Stomach (tissue), 9 donors: ENCODE data around the gene DLEC1. TPM values are rescaled to one million over a fixed set of nuclear protein-coding genes. Genes with fewer than 3 reads are reported as not detected.

Source experiments
- DNase-seq, 2 donors: peaks; one replicate each; pipeline versions ENCODE4 v3.0.0 to v3.0.0-alpha.2; 2013 to 2019
- H3K27ac ChIP-seq, 5 donors: fragments of 200-600 bp in 4 of 5; sonication (generic) in 4 of 5; one replicate each; pipeline ENCODE4 v1.5.1; 2013 to 2019; ENCODE audit warnings: mild to moderate bottlenecking in 1 of 5, moderate library complexity in 1 of 5
- H3K27me3 ChIP-seq, 3 donors: fragments of 200-600 bp; sonication (generic); one replicate each; pipeline ENCODE4 v1.5.1; 2017 to 2019; ENCODE audit warnings: mixed run types in 1 of 3
- H3K36me3 ChIP-seq, 4 donors: fragments of 200-600 bp; sonication (generic); 1 replicate in 3 of 4; 2 replicates in 1 of 4; pipeline ENCODE4 v1.5.1; 2016 to 2019
- H3K4me1 ChIP-seq, 4 donors: fragments of 200-600 bp; sonication (generic); one replicate each; pipeline ENCODE4 v1.5.1; 2016 to 2019
- H3K4me3 ChIP-seq, 4 donors: fragments of 200-600 bp; sonication (generic) in 3 of 4; one replicate each; pipeline ENCODE4 v1.5.1; 2016 to 2019; ENCODE audit warnings: mild to moderate bottlenecking in 1 of 4
- H3K9me3 ChIP-seq, 4 donors: fragments of 200-600 bp; sonication (generic); one replicate each; pipeline ENCODE4 v1.5.1; 2016 to 2019
- CTCF ChIP-seq, 7 experiments: fragments of 450-650 bp in 4 of 7; fragments of 200-600 bp in 3 of 7; sonication (generic) in 3 of 7; IDR thresholded peaks; one replicate each; pipeline ENCODE4 v1.5.1; 2016 to 2019; ENCODE audit warnings: antibody characterized with exemption in 7 of 7, control low read depth in 2 of 7, mild to moderate bottlenecking in 1 of 7
- EP300 ChIP-seq: sonication (generic); formaldehyde crosslinking; IDR thresholded peaks from one replicate; pipeline ENCODE4 v1.6.1; 2017; ENCODE audit warnings: antibody characterized with exemption
- POLR2A ChIP-seq, 4 donors: fragments of 450-650 bp; IDR thresholded peaks; one replicate each; pipeline ENCODE4 v1.6.1; 2016; ENCODE audit warnings: antibody characterized with exemption in 4 of 4, control low read depth in 2 of 4, mild to moderate bottlenecking in 1 of 4, moderate library complexity in 1 of 4
- POLR2AphosphoS5 ChIP-seq, 3 donors: sonication (generic); formaldehyde crosslinking; IDR thresholded peaks; one replicate each; pipeline ENCODE4 v1.6.1; 2016; ENCODE audit warnings: antibody characterized with exemption in 3 of 3
- WGBS, 5 donors: extraction: QIAGEN DNeasy Blood & Tissue Kit in 3 of 5; methylation state at CpG; one replicate each; pipeline versions ENCODE4 v1.1.5 to v1.1.7; 2013 to 2018; 5-methylcytosine and 5-hydroxymethylcytosine counted together
- intact Hi-C: fragments of 100-400 bp; cut with DNase I; formaldehyde crosslinking; loops from one replicate; pipeline ENCODE4 v1.15.1; 2023; ENCODE audit warnings: low total_unique reads
- polyA plus RNA-seq, 3 donors: library from polyadenylated mRNA; stranded (reverse); fragments of 200-250 nt; gene quantifications; one replicate each; pipeline ENCODE4 v1.2.3, GENCODE V29; 2013
- total RNA-seq, 5 donors: library from RNA; depleted of rRNA; stranded (reverse); fragments of >200 nt; gene quantifications; one replicate each; pipeline versions ENCODE4 v1.1.0 to v1.2.3, GENCODE V29; 2014 to 2016
- donor health status: healthy with polysubstance abuse.
- donor health status: Bipolar disorder and iron deficiency.
- donor health status: healthy.

Gene DLEC1
- total and polyA plus RNA-seq, 8 donors: 0.12 to 1.5 (median 0.31) TPM; not detected in 3

- peak; percentile 75 to 95 (median 88) for TF ChIP-seq POLR2AphosphoS5 (IDR thresholded peaks at IDR 0.05)
- TF ChIP-seq POLR2A (IDR thresholded peaks at IDR 0.05): peak in 2 of 4 donors; percentile 27 to 77
- no peak for TF ChIP-seq CTCF (IDR thresholded peaks at IDR 0.05)
- no peak for TF ChIP-seq EP300
- intact Hi-C loops: no loop called here
- Histone ChIP-seq H3K27me3 (no peaks in the 10 kb centered on the region), H3K9me3 (no peaks in the 10 kb centered on the region), H3K27ac (peak within 1 kb of the TSS; percentile 91 to 99 (median 92)), H3K36me3 (peaks cover 20 to 48% (median 43%) of the 10 kb centered on the region in 4 donors), H3K4me1 (peaks cover 51 to 75% (median 67%) of the 10 kb centered on the region in 4 donors), H3K4me3 (peak within 1 kb of the TSS; percentile 77 to 99 (median 95))
- DNase-seq: peak; percentile 100
- WGBS, 5 donors: 0% methylated on average over 16 to 66 of the region's 66 CpGs
These were observed 98.0 kb downstream of the DLEC1 start, which contains the start of gene ACAA1 for GRCh38 chr3:38136777-38137614. Gene ACAA1 (minus strand): TSS chr3:38137127. CDS start chr3:38137035, 92 bp downstream.

GRCh38 chr3:38137615-38138348 lies 98.8 kb downstream of the DLEC1 start:
- no peaks in the 10 kb centered on the region for H3K27me3 ChIP-seq
- WGBS, 5 donors: 15 to 22% (median 17%) methylated on average over 20 to 22 of the region's 22 CpGs
- no peaks in the 10 kb centered on the region for H3K9me3 ChIP-seq
- peaks cover 20 to 47% (median 42%) of the 10 kb centered on the region in 4 donors for H3K36me3 ChIP-seq
- peak overlapping the region; percentile 77 to 99 (median 95) for H3K4me3 ChIP-seq
- TF ChIP-seq EP300 (no peak), POLR2A (IDR thresholded peaks at IDR 0.05) (peak in 1 of 4 donors; percentile 3)
- intact Hi-C loops: no loop called here
- H3K4me1 ChIP-seq: peaks cover 45 to 67% (median 61%) of the 10 kb centered on the region in 4 donors
- no peak for DNase-seq
- peak overlapping the region; percentile 90 to 99 (median 92) for H3K27ac ChIP-seq

GRCh38 chr3:38138349-38139190 lies 99.6 kb downstream of the DLEC1 start, which contains the start of gene MYD88:
Gene MYD88 (plus strand): TSS chr3:38138661. CDS start chr3:38138701, 40 bp downstream.
- peak; percentile 87 to 91 for DNase-seq
- TF ChIP-seq CTCF (IDR thresholded peaks at IDR 0.05): peak in 1 of 7 experiments; percentile 5
- no peak for TF ChIP-seq POLR2A (IDR thresholded peaks at IDR 0.05)
- no peak for TF ChIP-seq EP300
- peak in 2 of 3 donors; percentile 66 to 77 for TF ChIP-seq POLR2AphosphoS5 (IDR thresholded peaks at IDR 0.05)
- Histone ChIP-seq H3K27me3 (no peaks in the 10 kb centered on the region), H3K4me3 (peak within 1 kb of the TSS; percentile 77 to 99 (median 95)), H3K36me3 (peaks cover 18 to 39% (median 34%) of the 10 kb centered on the region in 4 donors), H3K9me3 (no peaks in the 10 kb centered on the region), H3K27ac (peak within 1 kb of the TSS; percentile 90 to 99 (median 92)), H3K4me1 (peaks cover 38 to 60% (median 53%) of the 10 kb centered on the region in 4 donors)
- WGBS, 5 donors: 1 to 2% (median 1%) methylated on average over 42 to 65 of the region's 65 CpGs
- intact Hi-C loops: no loop called here

GRCh38 chr3:38139191-38139590 lies 100.2 kb downstream of the DLEC1 start:
- Histone ChIP-seq H3K27ac (peak overlapping the region; percentile 90 to 99 (median 92)), H3K36me3 (peaks cover 15 to 33% (median 28%) of the 10 kb centered on the region in 4 donors), H3K9me3 (no peaks in the 10 kb centered on the region), H3K4me1 (peaks cover 31 to 54% (median 47%) of the 10 kb centered on the region in 4 donors), H3K4me3 (peak overlapping the region; percentile 77 to 99 (median 95)), H3K27me3 (no peaks in the 10 kb centered on the region)
- no peak for TF ChIP-seq POLR2AphosphoS5 (IDR thresholded peaks at IDR 0.05)
- TF ChIP-seq EP300: no peak
- TF ChIP-seq POLR2A (IDR thresholded peaks at IDR 0.05): no peak
- no peak for TF ChIP-seq CTCF (IDR thresholded peaks at IDR 0.05)
- intact Hi-C loops: no loop called here
- WGBS, 5 donors: 2 to 7% (median 4%) methylated on average over 7 to 8 of the region's 8 CpGs
- peak in 1 of 2 donors; percentile 25 for DNase-seq
